HG02642 (cell line): ENCODE measurements around the gene DIO1.

Experiments used
- ATAC-seq: cut with Tn5 transposase; IDR thresholded peaks from one replicate; pipeline ENCODE4 v1.9.1; 2021; ENCODE audit warnings: mild to moderate bottlenecking; ENCODE audit not compliant: unreplicated experiment, poor library complexity

The DIO1 gene

GRCh38 chr1:53938136-53938830 lies 44.3 kb downstream of the DIO1 start:
- ATAC-seq, result no peak

- ATAC-seq, result no peak
Measured at GRCh38 chr1:53942127-53942957, 48.4 kb downstream of the DIO1 start.

- no peak for ATAC-seq
Measured at GRCh38 chr1:53943090-53943489, 49.1 kb downstream of the DIO1 start.

- ATAC-seq, result no peak
Measured at GRCh38 chr1:53943490-53944043, 49.6 kb downstream of the DIO1 start.

- no peak for ATAC-seq
Measured at GRCh38 chr1:53944469-53945182, 50.6 kb downstream of the DIO1 start.

GRCh38 chr1:53945183-53945432 lies 51.1 kb downstream of the DIO1 start:
- ATAC-seq, result no peak

- ATAC-seq, result peak; percentile 77
Measured at GRCh38 chr1:53945433-53946251, 51.7 kb downstream of the DIO1 start, which contains the start of gene IFT25. IFT25 (minus strand) TSS chr1:53945699; CDS start chr1:53940082, 5,617 bp downstream.

GRCh38 chr1:53946252-53947171 lies 52.5 kb downstream of the DIO1 start, which contains the start of gene LRRC42:
LRRC42 (plus strand) TSS chr1:53946350; CDS start chr1:53952000, 5,650 bp downstream.
- peak; percentile 72 for ATAC-seq

- ATAC-seq, result no peak
Measured at GRCh38 chr1:53947172-53947907, 53.4 kb downstream of the DIO1 start.

GRCh38 chr1:53948291-53948690 lies 54.3 kb downstream of the DIO1 start:
- ATAC-seq, result no peak

- no peak for ATAC-seq
Measured at GRCh38 chr1:53949023-53949990, 55.3 kb downstream of the DIO1 start.

- no peak for ATAC-seq
Measured at GRCh38 chr1:53951697-53952096, 57.7 kb downstream of the DIO1 start.

GRCh38 chr1:53954128-53954527 lies 60.1 kb downstream of the DIO1 start:
- no peak for ATAC-seq

- ATAC-seq, result no peak
Measured at GRCh38 chr1:53956308-53957168, 62.6 kb downstream of the DIO1 start.

GRCh38 chr1:53957194-53957818 lies 63.3 kb downstream of the DIO1 start:
- ATAC-seq, result no peak
